ENCODE data around the gene RREB1. TPM values are rescaled to one million over a fixed set of nuclear protein-coding genes. Genes with fewer than 3 reads are reported as not detected.
"Not testable (repeated sequence)": the region's sequence is repeated elsewhere in the genome, so short reads cannot be mapped to it uniquely, and the experiment has no call there.

RREB1 gene
- total RNA-seq, 1 donor from 2014 or later: 26.9 TPM

- intact Hi-C loops (cut with micrococcal nuclease): no loop called here
Observed at GRCh38 chr6:7260291-7261031, 152.7 kb downstream of the RREB1 start.

DNA sequence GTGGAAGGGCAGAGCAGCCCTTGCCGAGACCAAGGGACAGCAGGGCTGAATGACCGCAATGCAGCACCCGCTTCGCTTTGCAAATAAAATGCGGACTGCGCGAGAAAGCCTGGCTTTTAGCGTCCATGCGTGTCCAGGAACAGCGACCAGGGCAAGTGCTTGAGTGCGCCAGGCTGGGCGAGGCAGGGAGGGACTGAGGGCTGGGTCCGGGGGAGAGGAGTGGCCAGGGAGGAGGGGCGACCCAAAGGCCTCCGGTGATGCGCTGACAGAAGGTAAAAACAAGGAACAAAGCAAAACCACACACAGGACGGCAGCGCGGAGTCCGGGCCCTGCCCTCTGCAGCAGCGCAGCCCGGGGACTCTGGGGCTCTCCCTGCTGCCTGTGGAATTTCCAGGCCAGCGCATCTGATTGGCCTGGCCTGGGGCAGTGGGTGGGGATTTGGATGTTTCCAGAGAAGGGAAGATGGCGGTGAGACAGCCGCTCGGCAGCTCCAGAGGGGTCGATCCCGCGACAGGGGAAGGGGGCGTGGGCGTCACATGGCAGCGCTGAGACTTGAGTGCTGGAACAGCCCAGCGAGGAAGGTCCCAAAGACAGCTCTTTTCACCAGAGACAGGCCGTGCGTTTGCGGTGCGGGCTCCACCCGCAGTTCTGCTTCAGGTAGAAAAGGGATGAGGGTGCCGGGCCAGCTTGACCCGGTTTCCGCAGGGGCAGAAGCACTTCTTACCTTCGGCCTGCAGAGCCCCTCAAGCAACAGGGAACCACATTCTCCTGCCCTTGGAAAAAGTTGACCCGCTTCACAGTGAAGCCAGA lies 153.5 kb downstream of the RREB1 start:
- intact Hi-C loops (cut with micrococcal nuclease): no loop called here

DNA sequence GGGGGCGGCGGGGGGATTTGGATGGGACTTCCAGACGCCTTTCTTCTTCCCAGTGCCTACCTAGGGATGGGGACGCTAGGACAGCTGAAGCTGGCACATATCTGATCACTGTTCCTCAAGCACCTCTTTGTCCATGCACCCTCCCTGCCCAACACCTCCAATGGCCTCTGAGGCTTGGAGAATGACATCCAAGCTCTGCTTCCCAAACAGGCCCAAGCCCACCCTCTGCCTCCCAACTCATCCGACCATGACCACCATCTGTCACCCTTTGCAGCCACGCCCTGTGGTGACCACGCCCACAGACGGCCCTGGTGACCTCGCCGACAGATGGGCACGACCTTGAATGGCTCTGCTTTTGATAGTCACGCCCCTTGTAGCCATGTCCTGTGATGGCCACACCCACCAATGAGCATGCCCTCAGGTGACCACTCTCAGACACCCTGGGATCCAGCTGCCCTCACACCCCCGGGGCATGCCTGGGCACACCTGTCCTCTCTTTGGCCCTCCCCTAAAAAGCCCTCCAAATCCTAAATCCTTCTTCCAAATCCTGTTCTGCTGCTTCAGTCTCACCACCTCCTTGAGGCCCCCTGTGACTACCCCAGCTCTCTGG lies 154.2 kb downstream of the RREB1 start:
- intact Hi-C loops (cut with micrococcal nuclease): no loop called here

DNA sequence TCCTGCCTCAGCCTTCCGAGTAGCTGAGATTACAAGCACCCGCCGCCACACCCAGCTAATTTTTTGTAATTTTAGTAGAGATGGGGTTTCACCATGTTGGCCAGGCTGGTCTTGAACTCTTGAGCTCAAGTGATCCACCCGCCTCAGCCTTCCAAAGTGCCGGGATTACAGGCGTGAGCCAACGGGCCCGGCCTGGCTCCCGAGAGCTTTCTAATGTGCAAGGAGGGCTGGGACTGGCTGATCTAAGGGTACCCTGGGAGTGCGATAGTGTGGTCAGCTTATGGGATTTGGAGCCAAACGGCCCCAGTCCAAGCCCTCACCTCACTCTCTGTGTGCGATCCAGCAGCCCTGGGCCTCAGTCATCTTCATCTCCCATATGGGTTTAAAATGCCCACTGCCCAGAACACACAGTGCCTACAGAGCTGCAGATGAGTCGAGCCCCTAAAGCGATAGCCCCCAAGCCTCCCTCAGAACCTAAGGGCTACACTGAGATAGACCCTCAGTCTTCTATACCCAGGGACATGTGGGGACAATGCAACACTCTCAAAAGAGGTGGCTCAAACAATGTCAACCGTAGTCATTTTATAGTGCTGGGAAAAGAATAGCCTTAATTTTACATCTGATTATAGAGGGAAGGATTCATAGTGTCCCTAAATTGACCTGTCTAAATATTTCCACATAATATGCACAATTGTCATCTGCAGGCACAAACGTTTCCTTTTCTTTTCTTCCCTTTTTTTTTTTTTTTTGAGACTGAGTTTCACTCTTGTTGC lies 155.2 kb downstream of the RREB1 start:
- intact Hi-C loops (cut with micrococcal nuclease): no loop called here

GRCh38 chr6:7263519-7263805 lies 155.7 kb downstream of the RREB1 start:
- intact Hi-C loops (cut with micrococcal nuclease): not testable (repeated sequence)

- intact Hi-C loops (cut with micrococcal nuclease): no loop called here
Observed at GRCh38 chr6:7264041-7264440, 156.3 kb downstream of the RREB1 start.

DNA sequence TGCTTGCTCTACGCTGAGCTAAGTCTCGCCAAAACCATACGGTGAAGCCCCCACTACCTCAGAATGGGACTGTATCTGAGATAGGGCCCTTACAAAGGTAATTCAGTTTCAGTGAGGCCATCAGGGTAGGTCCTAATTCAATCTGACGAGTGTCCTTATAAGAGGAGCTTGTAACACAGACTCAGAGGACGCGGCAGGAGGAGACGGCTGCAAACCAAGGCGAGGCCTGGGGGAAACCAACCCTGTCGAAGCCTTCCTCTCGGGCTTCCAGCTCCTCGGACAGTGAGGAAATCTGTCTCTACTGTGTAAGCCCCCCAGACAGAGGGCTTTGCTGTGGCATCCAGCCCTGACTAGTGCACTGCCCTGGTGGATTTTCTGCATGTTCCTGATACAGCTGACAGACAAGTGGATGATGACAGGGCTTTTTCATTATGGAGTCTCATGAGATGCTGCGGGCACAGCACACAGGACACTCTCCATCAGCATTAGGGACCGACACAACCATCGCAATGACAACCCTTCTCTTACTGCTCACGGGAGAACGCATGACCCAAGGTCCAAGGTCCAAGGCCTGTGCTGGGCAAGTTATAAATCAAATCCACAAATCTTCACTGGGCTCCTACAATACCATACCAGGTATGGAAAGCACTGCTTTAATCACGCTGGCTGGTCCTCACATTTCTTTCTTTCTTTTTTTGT lies 157.1 kb downstream of the RREB1 start:
- intact Hi-C loops (cut with micrococcal nuclease): no loop called here

DNA sequence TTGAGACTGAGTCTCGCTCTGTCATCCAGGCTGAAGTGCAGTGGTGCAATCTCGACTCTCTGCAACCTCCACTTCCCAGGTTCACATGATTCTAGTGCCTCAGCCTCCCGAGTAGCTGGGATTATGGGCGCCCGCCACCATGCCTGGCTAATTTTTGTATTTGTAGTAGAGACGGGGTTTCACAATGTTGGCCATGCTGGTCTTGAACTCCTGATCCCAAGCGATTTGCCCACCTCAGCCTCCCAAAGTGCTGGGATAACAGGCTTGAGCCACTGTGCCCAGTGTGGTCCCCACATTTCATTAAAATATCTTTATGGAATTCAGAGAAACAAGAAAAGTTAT lies 157.6 kb downstream of the RREB1 start:
- intact Hi-C loops (cut with micrococcal nuclease): not testable (repeated sequence)

GRCh38 chr6:7267071-7267465 lies 159.3 kb downstream of the RREB1 start:
- intact Hi-C loops (cut with micrococcal nuclease): no loop called here

GRCh38 chr6:7267466-7268091 lies 159.8 kb downstream of the RREB1 start:
- intact Hi-C loops (cut with micrococcal nuclease): no loop called here

DNA sequence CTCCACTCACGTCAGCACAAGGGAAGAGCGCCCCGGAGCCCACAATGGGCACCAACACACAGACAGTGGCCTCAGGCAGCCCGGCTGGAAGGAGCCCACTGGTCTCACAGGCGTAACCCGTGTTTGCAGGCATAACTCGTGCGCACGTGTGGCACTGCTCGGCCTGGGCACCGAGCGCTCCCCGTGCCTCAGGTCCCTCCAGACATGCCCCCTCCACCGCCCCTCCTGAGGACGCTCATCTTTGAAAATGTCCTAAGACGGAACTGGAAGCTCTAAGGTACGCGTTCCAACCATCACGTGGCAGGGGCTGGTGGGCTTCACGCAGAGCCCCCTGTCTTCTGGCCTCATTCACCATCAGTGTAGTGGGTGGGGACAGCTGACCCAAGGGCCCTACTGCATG lies 160.6 kb downstream of the RREB1 start:
- intact Hi-C loops (cut with micrococcal nuclease): no loop called here

- intact Hi-C loops (cut with micrococcal nuclease): no loop called here
Observed at GRCh38 chr6:7268816-7269555, 161.2 kb downstream of the RREB1 start.

- intact Hi-C loops (cut with micrococcal nuclease): no loop called here
Observed at GRCh38 chr6:7269816-7270215, 162.1 kb downstream of the RREB1 start.

- intact Hi-C loops (cut with micrococcal nuclease): no loop called here
Observed at GRCh38 chr6:7270320-7271204, 162.8 kb downstream of the RREB1 start.

DNA sequence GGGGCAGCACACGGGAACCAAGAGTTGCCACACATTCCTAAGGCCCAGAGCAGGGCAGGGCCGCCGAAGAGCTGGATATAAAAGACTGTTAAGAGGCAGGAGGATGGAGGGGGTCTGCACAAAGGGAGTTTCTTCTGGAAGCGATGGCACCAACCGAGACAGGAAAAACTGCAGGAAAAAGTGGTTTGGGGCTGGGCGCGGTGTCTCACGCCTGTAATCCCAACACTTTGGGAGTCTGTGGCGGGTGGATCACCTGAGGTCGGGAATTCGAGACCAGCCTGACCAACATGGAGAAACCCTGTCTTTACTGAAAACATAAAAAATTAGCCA lies 163.4 kb downstream of the RREB1 start:
- intact Hi-C loops (cut with micrococcal nuclease): no loop called here

GRCh38 chr6:7273709-7274108 lies 165.9 kb downstream of the RREB1 start:
- intact Hi-C loops (cut with micrococcal nuclease): no loop called here

DNA sequence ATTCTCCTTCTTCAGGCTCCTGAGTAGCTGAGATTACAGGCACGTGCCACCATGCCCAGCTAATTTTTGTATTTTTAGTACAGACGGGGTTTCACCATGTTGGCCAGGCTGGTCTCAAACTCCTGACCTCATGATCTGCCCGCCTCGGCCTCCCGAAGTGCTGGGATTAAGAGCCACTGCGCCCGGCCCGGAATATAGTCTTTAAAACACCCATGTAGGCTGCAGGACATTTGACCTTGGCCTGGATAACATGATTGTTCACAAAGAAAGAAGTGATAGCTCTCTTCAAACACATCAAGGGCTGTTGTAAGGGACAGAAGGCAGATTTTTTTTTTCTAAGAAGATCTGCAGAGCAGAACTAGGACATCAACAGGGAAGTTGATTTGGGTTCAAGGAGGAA lies 166.8 kb downstream of the RREB1 start:
- intact Hi-C loops (cut with micrococcal nuclease): not testable (repeated sequence)

DNA sequence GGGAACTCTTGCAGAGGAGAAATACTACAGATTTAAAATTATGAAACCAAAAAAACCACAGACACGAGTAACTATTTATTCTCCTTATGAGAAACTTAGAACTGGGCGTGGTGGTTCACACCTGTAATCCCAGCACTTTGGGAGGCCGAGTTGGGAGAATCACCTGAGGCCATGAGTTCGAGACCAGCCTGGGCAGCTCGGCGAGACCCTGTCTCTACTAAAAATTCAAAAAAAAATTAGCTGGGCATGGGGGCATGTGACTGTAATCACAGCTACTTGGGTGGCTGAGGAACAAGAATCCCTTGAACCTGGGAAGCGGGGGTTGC lies 168.4 kb downstream of the RREB1 start:
- intact Hi-C loops (cut with micrococcal nuclease): loop anchor here (1.0 kb wide), 2 partner anchors 114 to 339 kb away; no protein-coding TSS in a partner anchor
